OCI-LY1 (cell line): Measurements from ENCODE around the gene DBET.

Experiments
- H2AFZ ChIP-seq: fragments of 200-600 bp; sonication (generic), shearing (Covaris generic); 2 replicates; pipeline ENCODE4 v1.6.0; 2014; ENCODE audit warnings: antibody characterized with exemption, mild to moderate bottlenecking, low read length
- H3F3A ChIP-seq: fragments of 200-600 bp; sonication (generic), shearing (Covaris generic); 2 replicates; pipeline ENCODE4 v1.6.0; 2014; ENCODE audit warnings: mild to moderate bottlenecking, antibody characterized with exemption, low read length, moderate library complexity; ENCODE audit not compliant: insufficient read depth
- H3K27ac ChIP-seq: fragments of 200-600 bp; sonication (generic); 2 replicates; pipeline ENCODE4 v1.5.1; 2014; ENCODE audit warnings: low read length, mixed run types, mild to moderate bottlenecking, low read depth; ENCODE audit not compliant: poor library complexity, severe bottlenecking
- H3K27me3 ChIP-seq: fragments of 200-600 bp; sonication (generic); 2 replicates; pipeline ENCODE4 v1.6.0; 2014; ENCODE audit warnings: antibody characterized with exemption, mild to moderate bottlenecking, low read length, moderate library complexity; ENCODE audit not compliant: insufficient read depth
- H3K36me3 ChIP-seq: fragments of 200-600 bp; sonication (generic); 2 replicates; pipeline ENCODE4 v1.6.1; 2014; ENCODE audit warnings: mild to moderate bottlenecking, antibody characterized with exemption, low read length, moderate library complexity, mixed read lengths; ENCODE audit not compliant: insufficient read depth
- H3K4me1 ChIP-seq: fragments of 200-600 bp; sonication (generic); 2 replicates; pipeline ENCODE4 v1.5.1; 2014; ENCODE audit warnings: mild to moderate bottlenecking, low read length, moderate library complexity; ENCODE audit not compliant: insufficient read depth, severe bottlenecking
- H3K4me2 ChIP-seq: fragments of 200-600 bp; sonication (generic), shearing (Covaris generic); 2 replicates; pipeline ENCODE4 v1.6.1; 2014; ENCODE audit warnings: low read length
- H3K4me3 ChIP-seq: fragments of 200-600 bp; sonication (generic); 2 replicates; pipeline ENCODE4 v1.5.1; 2014; ENCODE audit warnings: low read length, low read depth, mild to moderate bottlenecking, mixed read lengths; ENCODE audit not compliant: poor library complexity, severe bottlenecking
- H3K79me2 ChIP-seq: fragments of 200-600 bp; shearing (Covaris generic); 2 replicates; pipeline ENCODE4 v1.6.1; 2016; ENCODE audit warnings: mixed run types, low read length, mixed read lengths; ENCODE audit not compliant: insufficient read depth
- H3K9ac ChIP-seq: fragments of 200-600 bp; sonication (generic), shearing (Covaris generic); 2 replicates; pipeline ENCODE4 v1.6.1; 2014; ENCODE audit warnings: mild to moderate bottlenecking, low read length, mixed read lengths
- H3K9me2 ChIP-seq: fragments of 200-600 bp; sonication (generic), shearing (Covaris generic); 2 replicates; pipeline ENCODE4 v1.6.1; 2014; ENCODE audit warnings: low read depth, mild to moderate bottlenecking, low read length, mixed read lengths
- H3K9me3 ChIP-seq: fragments of 200-600 bp; shearing (Covaris generic); 2 replicates; pipeline ENCODE4 v1.6.1; 2014; ENCODE audit warnings: low read length, mixed read lengths
- H4K20me1 ChIP-seq: fragments of 200-600 bp; sonication (generic), shearing (Covaris generic); 2 replicates; pipeline ENCODE4 v1.6.0; 2016; ENCODE audit warnings: mild to moderate bottlenecking, low read length; ENCODE audit not compliant: insufficient read depth
- EZH2 ChIP-seq: fragments of 200-600 bp; sonication (generic), shearing (Covaris generic); IDR thresholded peaks from 2 replicates; pipeline ENCODE4 v1.8.0; 2017; ENCODE audit warnings: borderline replicate concordance, mixed run types, mild to moderate bottlenecking, antibody characterized with exemption, low read length, moderate library complexity, mixed read lengths
- TF ChIP-seq, protein P1 (sequence below): fragments of 200-600 bp; sonication (generic), shearing (Covaris generic); IDR thresholded peaks from 2 replicates; pipeline ENCODE4 v1.5.1; 2017; ENCODE audit warnings: mild to moderate bottlenecking, antibody characterized with exemption, low read length, moderate library complexity, mixed read lengths

The DBET gene

GRCh38 chr4:190016369-190017289 lies 47.7 kb upstream of the DBET start:
- H3K4me2 ChIP-seq = no peak overlapping the region
- no peak overlapping the region for H3K4me3 ChIP-seq
- TF ChIP-seq, protein P1, sequence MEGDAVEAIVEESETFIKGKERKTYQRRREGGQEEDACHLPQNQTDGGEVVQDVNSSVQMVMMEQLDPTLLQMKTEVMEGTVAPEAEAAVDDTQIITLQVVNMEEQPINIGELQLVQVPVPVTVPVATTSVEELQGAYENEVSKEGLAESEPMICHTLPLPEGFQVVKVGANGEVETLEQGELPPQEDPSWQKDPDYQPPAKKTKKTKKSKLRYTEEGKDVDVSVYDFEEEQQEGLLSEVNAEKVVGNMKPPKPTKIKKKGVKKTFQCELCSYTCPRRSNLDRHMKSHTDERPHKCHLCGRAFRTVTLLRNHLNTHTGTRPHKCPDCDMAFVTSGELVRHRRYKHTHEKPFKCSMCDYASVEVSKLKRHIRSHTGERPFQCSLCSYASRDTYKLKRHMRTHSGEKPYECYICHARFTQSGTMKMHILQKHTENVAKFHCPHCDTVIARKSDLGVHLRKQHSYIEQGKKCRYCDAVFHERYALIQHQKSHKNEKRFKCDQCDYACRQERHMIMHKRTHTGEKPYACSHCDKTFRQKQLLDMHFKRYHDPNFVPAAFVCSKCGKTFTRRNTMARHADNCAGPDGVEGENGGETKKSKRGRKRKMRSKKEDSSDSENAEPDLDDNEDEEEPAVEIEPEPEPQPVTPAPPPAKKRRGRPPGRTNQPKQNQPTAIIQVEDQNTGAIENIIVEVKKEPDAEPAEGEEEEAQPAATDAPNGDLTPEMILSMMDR = no peak
- no peak for TF ChIP-seq EZH2
- no peak overlapping the region for H3K9ac ChIP-seq
- H3F3A ChIP-seq = no peaks in the 10 kb centered on the region
- no peak overlapping the region for H2AFZ ChIP-seq
- no peaks in the 10 kb centered on the region for H3K9me3 ChIP-seq
- H3K36me3 ChIP-seq = no peaks in the 10 kb centered on the region
- H3K79me2 ChIP-seq = no peaks in the 10 kb centered on the region
- H3K27ac ChIP-seq = no peak overlapping the region
- H4K20me1 ChIP-seq = no peaks in the 10 kb centered on the region
- H3K9me2 ChIP-seq = no peaks in the 10 kb centered on the region
- no peaks in the 10 kb centered on the region for H3K4me1 ChIP-seq
- H3K27me3 ChIP-seq = no peaks in the 10 kb centered on the region

DNA sequence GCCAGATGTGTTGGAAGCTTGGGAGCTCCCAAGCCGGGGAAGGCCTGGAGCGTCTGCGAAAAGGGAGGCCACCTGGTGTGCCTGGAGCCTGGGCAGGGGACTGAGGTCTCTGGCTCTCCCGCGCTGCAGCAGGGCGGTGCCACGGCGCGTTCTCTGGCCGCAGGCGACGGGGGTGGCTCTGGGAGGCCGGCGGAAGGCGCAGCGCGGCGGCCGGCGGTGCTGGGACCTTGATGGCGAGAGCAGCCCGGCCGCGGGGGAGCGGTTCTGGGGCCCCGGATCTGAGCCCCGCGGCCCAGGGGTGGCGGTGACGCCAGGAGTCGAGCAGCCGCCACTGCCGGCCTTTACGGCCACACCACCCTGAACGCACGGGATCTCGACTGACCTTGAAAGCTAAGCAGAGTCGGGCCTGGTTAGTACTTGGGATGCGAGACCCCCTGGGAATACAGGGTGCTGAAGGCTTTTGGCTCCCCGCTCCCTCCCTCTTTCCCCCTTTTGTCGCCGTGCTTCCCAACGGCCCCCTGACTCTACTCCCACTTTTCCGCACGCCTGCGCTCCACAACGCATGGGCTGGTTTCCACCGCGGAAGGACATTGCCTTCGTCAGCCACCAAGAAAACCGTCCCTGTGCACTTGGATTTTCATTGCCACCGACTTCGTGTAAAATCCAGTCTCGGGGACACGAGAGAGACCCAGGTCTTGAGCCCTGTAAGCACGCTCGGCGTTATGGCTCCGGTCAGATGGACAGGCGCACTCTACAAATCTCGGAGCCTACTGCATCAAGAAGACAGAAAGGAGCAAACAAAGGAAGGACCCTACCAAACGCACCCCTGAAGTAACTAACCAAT lies 46.7 kb upstream of the DBET start:
- H3F3A ChIP-seq = no peaks in the 10 kb centered on the region
- no peak overlapping the region for H3K4me3 ChIP-seq
- H3K4me1 ChIP-seq = no peaks in the 10 kb centered on the region
- no peaks in the 10 kb centered on the region for H4K20me1 ChIP-seq
- H3K4me2 ChIP-seq = no peak overlapping the region
- no peak overlapping the region for H3K9ac ChIP-seq
- H3K36me3 ChIP-seq = no peaks in the 10 kb centered on the region
- no peak overlapping the region for H2AFZ ChIP-seq
- no peaks in the 10 kb centered on the region for H3K79me2 ChIP-seq
- no peaks in the 10 kb centered on the region for H3K9me2 ChIP-seq
- TF ChIP-seq, protein P1 = no peak
- no peak for TF ChIP-seq EZH2
- no peaks in the 10 kb centered on the region for H3K27me3 ChIP-seq
- H3K9me3 ChIP-seq = no peaks in the 10 kb centered on the region
- no peak overlapping the region for H3K27ac ChIP-seq

GRCh38 chr4:190018201-190018920 lies 45.9 kb upstream of the DBET start:
- no peaks in the 10 kb centered on the region for H3K9me3 ChIP-seq
- H3K9me2 ChIP-seq = no peaks in the 10 kb centered on the region
- H3K4me3 ChIP-seq = no peak overlapping the region
- TF ChIP-seq, protein P1 = no peak
- no peak for TF ChIP-seq EZH2
- H3F3A ChIP-seq = no peaks in the 10 kb centered on the region
- no peaks in the 10 kb centered on the region for H3K79me2 ChIP-seq
- no peak overlapping the region for H3K4me2 ChIP-seq
- no peaks in the 10 kb centered on the region for H4K20me1 ChIP-seq
- no peaks in the 10 kb centered on the region for H3K27me3 ChIP-seq
- H3K4me1 ChIP-seq = no peaks in the 10 kb centered on the region
- no peak overlapping the region for H3K27ac ChIP-seq
- no peak overlapping the region for H3K9ac ChIP-seq
- no peaks in the 10 kb centered on the region for H3K36me3 ChIP-seq
- no peak overlapping the region for H2AFZ ChIP-seq
